Uterus (tissue), 4 donors: ENCODE measurements around the gene GRIK3. TPM values are rescaled to one million over a fixed set of nuclear protein-coding genes. Genes with fewer than 3 reads are reported as not detected.

Experiments
- DNase-seq, 2 donors: peaks; one replicate each; pipeline ENCODE4 v3.0.0-alpha.2; 2019 to 2020
- H3K27ac ChIP-seq, 2 donors: fragments of 200-600 bp; sonication (generic); 1 replicate in 1 of 2; 2 replicates in 1 of 2; pipeline ENCODE4 v1.5.1; 2016 to 2018
- H3K27me3 ChIP-seq, 2 donors: fragments of 200-600 bp; sonication (generic); one replicate each; pipeline ENCODE4 v1.5.1; 2018 to 2019; ENCODE audit warnings: control low read depth in 1 of 2
- H3K36me3 ChIP-seq, 2 donors: fragments of 200-600 bp; sonication (generic); one replicate each; pipeline ENCODE4 v1.5.1; 2019; ENCODE audit warnings: control low read depth in 1 of 2
- H3K4me1 ChIP-seq, 2 donors: fragments of 200-600 bp; sonication (generic); one replicate each; pipeline ENCODE4 v1.5.1; 2018 to 2019; ENCODE audit warnings: control low read depth in 1 of 2
- H3K4me3 ChIP-seq, 2 donors: fragments of 200-600 bp; sonication (generic); 1 replicate in 1 of 2; 2 replicates in 1 of 2; pipeline ENCODE4 v1.5.1; 2018 to 2019; ENCODE audit warnings: mild to moderate bottlenecking in 1 of 2
- H3K9me3 ChIP-seq, 2 donors: fragments of 200-600 bp; sonication (generic); one replicate each; pipeline ENCODE4 v1.5.1; 2019; ENCODE audit warnings: control low read depth in 1 of 2
- POLR2A ChIP-seq, 2 donors: fragments of 450-650 bp; IDR thresholded peaks; one replicate each; pipeline ENCODE4 v1.6.1; 2016; ENCODE audit warnings: antibody characterized with exemption in 2 of 2, mild to moderate bottlenecking in 1 of 2, moderate library complexity in 1 of 2
- intact Hi-C: fragments of 100-400 bp; cut with DNase I; formaldehyde crosslinking; loops from one replicate; pipeline ENCODE4 v1.15.1; 2023; ENCODE audit warnings: low total_unique reads
- total RNA-seq, 4 donors: library from RNA; depleted of rRNA in 3 of 4; stranded (reverse); fragments of >200 nt in 3 of 4; gene quantifications; one replicate each; pipeline versions ENCODE4 v1.1.0 to v1.2.4, GENCODE V29; 2014 to 2023
- TF ChIP-seq, protein P1 (sequence below), 4 experiments: fragments of 200-600 bp in 2 of 4; fragments of 450-650 bp in 2 of 4; sonication (generic) in 2 of 4; IDR thresholded peaks; one replicate each; pipeline ENCODE4 v1.5.1; 2016 to 2019; ENCODE audit warnings: antibody characterized with exemption in 4 of 4, mild to moderate bottlenecking in 2 of 4, moderate library complexity in 1 of 4
- donor health status: DM: yes; HTN: yes; CAD: no.

GRIK3 gene
- total RNA-seq, 4 donors from 2014 or later = 0.52 to 1.6 TPM; not detected in 2

- Histone ChIP-seq H3K27ac (no peak overlapping the region), H3K27me3 (no peaks in the 10 kb centered on the region), H3K4me3 (no peak overlapping the region), H3K4me1 (no peaks in the 10 kb centered on the region), H3K36me3 (no peaks in the 10 kb centered on the region), H3K9me3 (no peaks in the 10 kb centered on the region)
- intact Hi-C loops = no loop called here
- TF ChIP-seq POLR2A (IDR thresholded peaks at IDR 0.05) = no peak
- TF ChIP-seq, protein P1, sequence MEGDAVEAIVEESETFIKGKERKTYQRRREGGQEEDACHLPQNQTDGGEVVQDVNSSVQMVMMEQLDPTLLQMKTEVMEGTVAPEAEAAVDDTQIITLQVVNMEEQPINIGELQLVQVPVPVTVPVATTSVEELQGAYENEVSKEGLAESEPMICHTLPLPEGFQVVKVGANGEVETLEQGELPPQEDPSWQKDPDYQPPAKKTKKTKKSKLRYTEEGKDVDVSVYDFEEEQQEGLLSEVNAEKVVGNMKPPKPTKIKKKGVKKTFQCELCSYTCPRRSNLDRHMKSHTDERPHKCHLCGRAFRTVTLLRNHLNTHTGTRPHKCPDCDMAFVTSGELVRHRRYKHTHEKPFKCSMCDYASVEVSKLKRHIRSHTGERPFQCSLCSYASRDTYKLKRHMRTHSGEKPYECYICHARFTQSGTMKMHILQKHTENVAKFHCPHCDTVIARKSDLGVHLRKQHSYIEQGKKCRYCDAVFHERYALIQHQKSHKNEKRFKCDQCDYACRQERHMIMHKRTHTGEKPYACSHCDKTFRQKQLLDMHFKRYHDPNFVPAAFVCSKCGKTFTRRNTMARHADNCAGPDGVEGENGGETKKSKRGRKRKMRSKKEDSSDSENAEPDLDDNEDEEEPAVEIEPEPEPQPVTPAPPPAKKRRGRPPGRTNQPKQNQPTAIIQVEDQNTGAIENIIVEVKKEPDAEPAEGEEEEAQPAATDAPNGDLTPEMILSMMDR (IDR thresholded peaks at IDR 0.05) = no peak
- DNase-seq = no peak
These were observed 260.3 kb downstream of the GRIK3 start for GRCh38 chr1:36773827-36774541.

GRCh38 chr1:36772647-36773495, 261.4 kb downstream of the GRIK3 start:
- intact Hi-C loops = no loop called here
- Histone ChIP-seq H3K4me1 (no peaks in the 10 kb centered on the region), H3K27me3 (no peaks in the 10 kb centered on the region), H3K4me3 (no peak overlapping the region), H3K27ac (no peak overlapping the region), H3K36me3 (no peaks in the 10 kb centered on the region), H3K9me3 (no peaks in the 10 kb centered on the region)
- TF ChIP-seq, protein P1 (IDR thresholded peaks at IDR 0.05) = no peak
- no peak for DNase-seq

- intact Hi-C loops = no loop called here
- Histone ChIP-seq H3K4me3 (no peak overlapping the region), H3K36me3 (no peaks in the 10 kb centered on the region), H3K4me1 (no peaks in the 10 kb centered on the region), H3K27ac (no peak overlapping the region), H3K27me3 (no peaks in the 10 kb centered on the region), H3K9me3 (no peaks in the 10 kb centered on the region)
- TF ChIP-seq, protein P1 (IDR thresholded peaks at IDR 0.05) = no peak
- no peak for TF ChIP-seq POLR2A (IDR thresholded peaks at IDR 0.05)
- no peak for DNase-seq
These were observed 262.5 kb downstream of the GRIK3 start for GRCh38 chr1:36771660-36772284.

GRCh38 chr1:36771240-36771639, 263.1 kb downstream of the GRIK3 start:
- DNase-seq = no peak
- no peaks in the 10 kb centered on the region for H3K4me1 ChIP-seq
- no peaks in the 10 kb centered on the region for H3K9me3 ChIP-seq
- H3K36me3 ChIP-seq = no peaks in the 10 kb centered on the region
- H3K4me3 ChIP-seq = no peak overlapping the region
- intact Hi-C loops = no loop called here
- H3K27ac ChIP-seq = no peak overlapping the region
- TF ChIP-seq, protein P1 (IDR thresholded peaks at IDR 0.05) = no peak
- TF ChIP-seq POLR2A (IDR thresholded peaks at IDR 0.05) = no peak
- H3K27me3 ChIP-seq = no peaks in the 10 kb centered on the region
